ENCODE results near the gene YPEL2.
"Not testable (repeated sequence)": the region's sequence is repeated elsewhere in the genome, so short reads cannot be mapped to it uniquely, and the experiment has no call there.

GRCh38 chr17:59412431-59412830 is 81.0 kb downstream of the YPEL2 start:
- not testable (repeated sequence) for TF ChIP-seq POLR2A (IDR thresholded peaks at IDR 0.05; ENCODE audit: borderline replicate concordance, extremely low read depth, insufficient read depth, insufficient read length); YY1 (IDR thresholded peaks at IDR 0.05; ENCODE audit: extremely low read depth, insufficient replicate concordance, low read depth, low read length); CEBPB (IDR thresholded peaks at IDR 0.05; ENCODE audit: low read depth); CTCF (IDR thresholded peaks at IDR 0.05 in 2 of 3, conservative IDR thresholded peaks at IDR 0.05 in 1 of 3; ENCODE audit: borderline replicate concordance in 1 of 3, insufficient read depth in 1 of 3, low read depth in 2 of 3, low read length in 2 of 3); JUND (IDR thresholded peaks at IDR 0.05)

Data from HCT116 (cell line).